Stromal cell of bone marrow (primary cell): ENCODE results near the gene SPATA6.
A peak's percentile ranks its signal among the peaks of the same experiment; 100 is the strongest.
"Not testable (repeated sequence)": the region's sequence is repeated elsewhere in the genome, so short reads cannot be mapped to it uniquely, and the experiment has no call there.

Experiments
- DNase-seq: peaks from one replicate; pipeline ENCODE4 v3.0.0-alpha.2; 2012; ENCODE audit warnings: low read depth

SPATA6 gene

GRCh38 chr1:48471691-48472576 lies at the start of gene SPATA6:
Gene SPATA6, minus strand, starts transcription at chr1:48472204. Its CDS starts 196 bp downstream, at chr1:48472008.
- DNase-seq: peak; percentile 89

- DNase-seq: not testable (repeated sequence)
Measured at GRCh38 chr1:48519896-48520295, 47.9 kb upstream of the SPATA6 start.

- DNase-seq: no peak
Measured at GRCh38 chr1:48506870-48507269, 34.9 kb upstream of the SPATA6 start.

GRCh38 chr1:48500541-48501450 lies 28.8 kb upstream of the SPATA6 start:
- no peak for DNase-seq

GRCh38 chr1:48499211-48499735 lies 27.3 kb upstream of the SPATA6 start:
- DNase-seq: no peak

- peak; percentile 53 for DNase-seq
Measured at GRCh38 chr1:48498096-48498791, 26.2 kb upstream of the SPATA6 start.

- no peak for DNase-seq
Measured at GRCh38 chr1:48495911-48496310, 23.9 kb upstream of the SPATA6 start.

- no peak for DNase-seq
Measured at GRCh38 chr1:48495166-48495565, 23.2 kb upstream of the SPATA6 start.

GRCh38 chr1:48493970-48494769 lies 22.2 kb upstream of the SPATA6 start:
- DNase-seq: peak; percentile 87

GRCh38 chr1:48493041-48493440 lies 21.0 kb upstream of the SPATA6 start:
- DNase-seq: no peak

GRCh38 chr1:48492392-48492791 lies 20.4 kb upstream of the SPATA6 start:
- DNase-seq: no peak

- no peak for DNase-seq
Measured at GRCh38 chr1:48488721-48489120, 16.7 kb upstream of the SPATA6 start.

- DNase-seq: no peak
Measured at GRCh38 chr1:48480504-48480903, 8.5 kb upstream of the SPATA6 start.

GRCh38 chr1:48480023-48480422 lies 8.0 kb upstream of the SPATA6 start:
- DNase-seq: not testable (repeated sequence)

- no peak for DNase-seq
Measured at GRCh38 chr1:48472638-48473037, 634 bp upstream of the SPATA6 start.

GRCh38 chr1:48470950-48471690 lies 884 bp downstream of the SPATA6 start:
- no peak for DNase-seq

GRCh38 chr1:48470481-48470855 lies 1.5 kb downstream of the SPATA6 start:
- no peak for DNase-seq

- peak; percentile 79 for DNase-seq
Measured at GRCh38 chr1:48469616-48470480, 2.2 kb downstream of the SPATA6 start.

- DNase-seq: no peak
Measured at GRCh38 chr1:48466594-48466993, 5.4 kb downstream of the SPATA6 start.
